Measurements from ENCODE around the gene OR2AE1. TPM values are rescaled to one million over a fixed set of nuclear protein-coding genes. Genes with fewer than 3 reads are reported as not detected.
A peak's percentile ranks its signal among the peaks of the same experiment; 100 is the strongest.

Gene OR2AE1
- total RNA-seq, 6 experiments from 2014 or later, result not detected

DNA sequence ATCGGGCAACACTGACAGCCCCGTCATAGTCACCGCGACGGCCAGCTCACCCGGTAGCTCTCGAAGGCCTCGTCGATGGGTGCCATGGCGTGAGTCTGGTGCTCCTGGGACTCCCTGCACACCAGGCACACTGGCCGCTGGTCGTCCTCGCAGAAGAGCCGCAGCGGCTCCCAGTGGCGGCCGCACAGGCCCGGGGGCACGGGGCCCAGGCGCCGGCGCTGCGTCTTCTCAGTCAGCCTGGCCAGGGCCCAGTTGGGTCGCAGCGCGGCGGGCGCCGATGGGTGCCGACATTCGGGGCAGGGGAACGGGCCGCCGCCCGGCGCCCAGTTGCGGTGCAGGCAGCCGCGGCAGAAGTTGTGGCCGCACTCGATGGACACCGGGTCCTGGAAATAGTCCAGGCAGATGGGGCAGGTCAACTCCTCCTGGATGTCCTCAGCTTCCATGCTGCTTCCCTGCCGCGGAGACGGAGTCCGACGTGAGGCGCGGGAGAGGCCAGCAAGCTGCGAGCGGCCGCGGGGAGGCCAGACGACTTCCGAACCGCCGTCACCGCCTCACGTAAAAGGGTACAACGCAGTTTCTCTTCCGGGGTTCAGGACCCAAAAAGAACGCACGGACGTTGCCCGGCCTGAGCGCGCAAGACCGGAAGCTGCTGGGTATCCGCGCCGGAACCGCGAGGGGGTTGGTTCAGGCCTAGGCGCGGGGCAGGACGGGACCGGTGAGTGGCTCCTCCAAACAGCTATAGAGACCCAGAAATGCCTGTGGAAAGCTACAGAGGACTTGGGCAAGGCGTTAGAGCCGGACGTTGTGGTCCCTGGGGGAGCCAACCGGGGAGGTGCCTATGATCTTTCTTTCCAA is 42.4 kb upstream of the OR2AE1 start, which contains the start of gene TRIM4:
TRIM4 (minus strand) TSS at position 572 of the 855 bp plus-strand sequence; CDS start at position 443, 129 bp downstream.
- H3K36me3 Mint-ChIP-seq (ENCODE audit: low read depth), result peaks cover 36% of the 10 kb centered on the region
- H3K9me3 Mint-ChIP-seq, result peaks cover 9% of the 10 kb centered on the region
- H3K27me3 Mint-ChIP-seq (ENCODE audit: insufficient read depth), result peaks cover 7% of the 10 kb centered on the region
- TF ChIP-seq, protein P1, sequence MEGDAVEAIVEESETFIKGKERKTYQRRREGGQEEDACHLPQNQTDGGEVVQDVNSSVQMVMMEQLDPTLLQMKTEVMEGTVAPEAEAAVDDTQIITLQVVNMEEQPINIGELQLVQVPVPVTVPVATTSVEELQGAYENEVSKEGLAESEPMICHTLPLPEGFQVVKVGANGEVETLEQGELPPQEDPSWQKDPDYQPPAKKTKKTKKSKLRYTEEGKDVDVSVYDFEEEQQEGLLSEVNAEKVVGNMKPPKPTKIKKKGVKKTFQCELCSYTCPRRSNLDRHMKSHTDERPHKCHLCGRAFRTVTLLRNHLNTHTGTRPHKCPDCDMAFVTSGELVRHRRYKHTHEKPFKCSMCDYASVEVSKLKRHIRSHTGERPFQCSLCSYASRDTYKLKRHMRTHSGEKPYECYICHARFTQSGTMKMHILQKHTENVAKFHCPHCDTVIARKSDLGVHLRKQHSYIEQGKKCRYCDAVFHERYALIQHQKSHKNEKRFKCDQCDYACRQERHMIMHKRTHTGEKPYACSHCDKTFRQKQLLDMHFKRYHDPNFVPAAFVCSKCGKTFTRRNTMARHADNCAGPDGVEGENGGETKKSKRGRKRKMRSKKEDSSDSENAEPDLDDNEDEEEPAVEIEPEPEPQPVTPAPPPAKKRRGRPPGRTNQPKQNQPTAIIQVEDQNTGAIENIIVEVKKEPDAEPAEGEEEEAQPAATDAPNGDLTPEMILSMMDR (IDR thresholded peaks at IDR 0.05), result peak; percentile 56; the same call in 1 of the 2 replicates
- H3K27ac Mint-ChIP-seq, result peak within 1 kb of the TSS; percentile 98
- peak within 1 kb of the TSS; percentile 99 for H3K4me3 Mint-ChIP-seq
- DNase-seq, result peak; percentile 88
- peaks cover 49% of the 10 kb centered on the region for H3K4me1 Mint-ChIP-seq (ENCODE audit: low read depth)

DNA sequence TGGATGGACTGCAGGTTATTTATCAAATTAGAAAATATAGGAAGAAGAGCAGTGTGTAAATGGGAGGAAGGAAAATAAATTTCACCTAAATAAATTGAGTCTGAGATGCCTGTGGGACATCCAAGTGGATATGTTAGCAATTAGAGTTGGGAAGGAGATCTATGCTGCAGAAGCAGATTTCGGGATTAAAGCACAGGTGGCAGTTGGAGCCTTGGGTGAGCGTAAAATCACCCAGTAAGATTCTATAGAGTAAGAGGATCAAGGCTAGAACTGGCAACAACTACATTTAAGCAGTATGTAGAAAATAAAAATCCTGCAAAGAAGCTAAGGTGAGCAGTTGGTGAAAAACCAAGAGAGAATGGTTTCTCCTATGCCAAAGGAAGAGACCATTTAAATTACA is 34.1 kb upstream of the OR2AE1 start:
- Mint-ChIP-seq H3K4me3 (no peak overlapping the region), H3K4me1 (ENCODE audit: low read depth) (peaks cover 18% of the 10 kb centered on the region), H3K36me3 (ENCODE audit: low read depth) (peaks cover 35% of the 10 kb centered on the region), H3K9me3 (no peaks in the 10 kb centered on the region), H3K27me3 (ENCODE audit: insufficient read depth) (peaks cover 5% of the 10 kb centered on the region; the same call in 1 of the 2 replicates), H3K27ac (no peak overlapping the region)
- TF ChIP-seq, protein P1 (IDR thresholded peaks at IDR 0.05), result no peak
- DNase-seq, result no peak

DNA sequence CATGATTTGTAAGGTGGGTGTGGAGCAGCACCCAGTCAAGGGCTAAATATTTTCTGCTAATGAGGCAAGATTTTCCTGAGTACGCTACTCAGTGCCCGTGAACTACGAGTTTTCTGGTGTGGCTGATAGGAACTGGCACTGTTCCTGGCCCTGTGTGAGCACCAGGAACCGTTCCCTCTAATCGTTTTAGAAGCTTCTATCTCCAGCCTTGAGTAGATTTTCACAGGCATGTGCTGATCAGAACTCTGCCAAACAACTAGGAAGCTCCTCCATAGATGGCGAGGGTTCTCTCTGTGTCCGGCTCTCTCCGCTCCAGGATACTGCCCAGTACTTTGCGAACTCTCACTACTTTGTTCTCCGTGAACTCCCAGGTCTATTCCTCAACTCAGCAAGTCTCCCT is 24.7 kb upstream of the OR2AE1 start:
- DNase-seq, result no peak
- Mint-ChIP-seq H3K4me1 (ENCODE audit: low read depth) (no peaks in the 10 kb centered on the region), H3K27me3 (ENCODE audit: insufficient read depth) (no peaks in the 10 kb centered on the region; the same call in 1 of the 2 replicates), H3K36me3 (ENCODE audit: low read depth) (peaks cover 38% of the 10 kb centered on the region), H3K4me3 (no peak overlapping the region), H3K27ac (no peak overlapping the region), H3K9me3 (no peaks in the 10 kb centered on the region)
- TF ChIP-seq, protein P1 (IDR thresholded peaks at IDR 0.05), result no peak

DNA sequence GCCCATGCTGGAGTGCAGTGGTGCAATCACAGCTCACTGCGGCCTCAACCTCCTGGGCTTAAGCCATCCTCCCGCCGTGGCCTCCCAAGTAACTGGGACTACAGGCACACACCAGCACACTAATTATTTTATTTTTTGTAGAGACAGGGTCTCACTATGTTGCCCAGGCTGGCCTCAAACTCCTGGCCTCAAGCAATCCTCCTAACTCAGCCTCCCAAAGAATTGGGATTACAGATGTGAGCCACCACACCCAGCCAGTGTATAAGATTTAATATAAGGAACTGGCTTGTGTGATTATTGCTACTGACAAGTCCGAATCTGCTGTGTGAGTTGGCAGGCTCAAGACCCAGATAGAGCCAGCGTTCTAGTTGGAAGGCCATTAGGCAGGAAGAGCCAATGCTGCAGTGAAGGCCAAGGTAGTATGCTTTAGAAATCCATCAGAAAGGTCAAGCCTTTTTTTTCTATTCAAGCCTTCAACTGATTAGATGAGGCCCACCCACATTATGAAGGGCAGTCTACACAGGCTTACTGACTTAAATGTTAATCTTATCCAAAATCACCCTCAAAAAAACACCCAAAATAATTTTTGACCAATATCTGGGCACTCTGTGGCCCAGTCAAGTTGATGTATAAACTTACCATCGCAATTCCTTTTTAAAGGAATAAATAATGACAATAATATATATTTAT is 23.1 kb upstream of the OR2AE1 start:
- no peak for DNase-seq
- H3K4me3 Mint-ChIP-seq, result no peak overlapping the region
- H3K36me3 Mint-ChIP-seq (ENCODE audit: low read depth), result peaks cover 37% of the 10 kb centered on the region
- no peak overlapping the region for H3K27ac Mint-ChIP-seq
- H3K4me1 Mint-ChIP-seq (ENCODE audit: low read depth), result no peaks in the 10 kb centered on the region
- TF ChIP-seq, protein P1 (IDR thresholded peaks at IDR 0.05), result no peak
- no peaks in the 10 kb centered on the region for H3K9me3 Mint-ChIP-seq
- H3K27me3 Mint-ChIP-seq (ENCODE audit: insufficient read depth), result no peaks in the 10 kb centered on the region; the same call in 1 of the 2 replicates

DNA sequence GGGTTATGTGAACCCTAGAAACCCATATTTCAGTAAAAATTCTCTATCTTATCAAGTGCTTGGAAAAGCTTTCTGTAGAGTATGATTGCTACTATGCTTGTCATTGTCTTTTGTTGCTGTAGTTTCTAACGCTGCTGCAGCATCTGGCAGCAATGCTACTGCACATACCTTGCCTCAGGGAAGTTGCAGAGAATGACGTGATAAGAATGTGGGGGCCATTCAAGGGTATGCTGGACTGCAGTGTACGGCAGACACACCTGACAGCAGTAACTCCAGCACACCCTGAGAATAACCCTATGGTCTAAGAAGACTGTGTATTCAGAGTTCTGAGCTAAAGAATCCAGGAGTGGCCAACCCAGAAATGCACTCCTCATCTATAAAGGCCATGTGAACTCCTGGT is 22.0 kb upstream of the OR2AE1 start:
- no peaks in the 10 kb centered on the region for H3K9me3 Mint-ChIP-seq
- no peak overlapping the region for H3K27ac Mint-ChIP-seq
- DNase-seq, result no peak
- H3K4me3 Mint-ChIP-seq, result no peak overlapping the region
- H3K4me1 Mint-ChIP-seq (ENCODE audit: low read depth), result no peaks in the 10 kb centered on the region
- H3K36me3 Mint-ChIP-seq (ENCODE audit: low read depth), result peaks cover 31% of the 10 kb centered on the region
- TF ChIP-seq, protein P1 (IDR thresholded peaks at IDR 0.05), result no peak
- no peaks in the 10 kb centered on the region; the same call in 1 of the 2 replicates for H3K27me3 Mint-ChIP-seq (ENCODE audit: insufficient read depth)
